ENCODE data around the gene UNC80. TPM values are rescaled to one million over a fixed set of nuclear protein-coding genes. Genes with fewer than 3 reads are reported as not detected.
A peak's percentile ranks its signal among the peaks of the same experiment; 100 is the strongest.

The UNC80 gene
- polyA plus RNA-seq, 1 donor: 2.5 TPM

DNA sequence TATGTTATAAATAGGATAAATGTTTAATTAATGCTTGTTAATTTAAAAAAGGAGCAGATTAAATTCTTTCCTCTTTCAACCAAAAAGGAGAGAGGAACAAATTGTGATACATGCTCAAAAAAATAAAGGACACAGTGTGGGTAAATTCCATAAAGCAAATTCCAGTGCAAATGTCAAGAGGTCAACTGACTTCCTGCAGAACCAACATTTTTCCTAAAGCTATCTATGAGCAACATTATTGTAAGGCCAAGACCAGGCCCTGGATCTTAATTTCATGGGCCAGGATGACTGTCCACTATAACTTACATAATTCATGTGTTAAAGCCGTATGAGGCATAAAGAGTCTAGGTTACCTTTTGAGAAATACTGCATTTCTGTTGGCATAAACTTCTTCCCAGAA, 136.9 kb downstream of the UNC80 start:
- no peak overlapping the region for H3K27ac ChIP-seq (ENCODE audit: low read length)
- no peaks in the 10 kb centered on the region for H3K4me1 ChIP-seq (ENCODE audit: control insufficient read depth, insufficient read depth, low read length)
- no peak for DNase-seq
- no peaks in the 10 kb centered on the region for H3K36me3 ChIP-seq (ENCODE audit: control insufficient read depth, insufficient read depth, low read length)
- no peak overlapping the region for H3K4me3 ChIP-seq (ENCODE audit: low read length)
- no peaks in the 10 kb centered on the region for H3K27me3 ChIP-seq (ENCODE audit: control insufficient read depth, insufficient read depth, low read length)
- 80% methylated on average over 1 of the region's 1 CpG for WGBS (ENCODE audit: insufficient coverage, low lambda C conversion rate)
- H3K9me3 ChIP-seq (ENCODE audit: control insufficient read depth, low read depth, low read length): no peaks in the 10 kb centered on the region

DNA sequence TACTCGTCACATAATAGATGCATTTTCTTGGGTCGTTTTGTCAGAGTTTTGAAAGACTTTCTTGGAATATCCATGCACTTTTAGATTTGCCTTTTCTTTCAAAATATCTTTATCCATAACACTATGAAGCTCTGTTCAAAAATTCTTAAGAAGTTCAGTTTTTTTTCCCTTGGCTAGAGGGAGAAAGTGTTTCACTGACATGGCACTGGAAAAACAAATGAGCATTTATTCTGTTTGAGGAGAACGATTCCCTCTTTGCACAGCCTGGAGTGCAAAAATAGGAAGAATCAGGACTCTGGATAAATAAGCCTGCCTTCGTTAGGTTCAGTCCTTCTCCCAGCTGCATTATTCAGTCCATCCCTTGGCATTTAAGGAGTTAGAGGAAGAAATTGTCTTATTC, 139.9 kb downstream of the UNC80 start:
- Histone ChIP-seq H3K36me3 (ENCODE audit: control insufficient read depth, insufficient read depth, low read length) (no peaks in the 10 kb centered on the region), H3K4me1 (ENCODE audit: control insufficient read depth, insufficient read depth, low read length) (no peaks in the 10 kb centered on the region), H3K27me3 (ENCODE audit: control insufficient read depth, insufficient read depth, low read length) (no peaks in the 10 kb centered on the region), H3K27ac (ENCODE audit: low read length) (no peak overlapping the region), H3K9me3 (ENCODE audit: control insufficient read depth, low read depth, low read length) (no peaks in the 10 kb centered on the region), H3K4me3 (ENCODE audit: low read length) (no peak overlapping the region)
- WGBS (ENCODE audit: insufficient coverage, low lambda C conversion rate): 80% methylated on average over 2 of the region's 4 CpGs
- DNase-seq: no peak

DNA sequence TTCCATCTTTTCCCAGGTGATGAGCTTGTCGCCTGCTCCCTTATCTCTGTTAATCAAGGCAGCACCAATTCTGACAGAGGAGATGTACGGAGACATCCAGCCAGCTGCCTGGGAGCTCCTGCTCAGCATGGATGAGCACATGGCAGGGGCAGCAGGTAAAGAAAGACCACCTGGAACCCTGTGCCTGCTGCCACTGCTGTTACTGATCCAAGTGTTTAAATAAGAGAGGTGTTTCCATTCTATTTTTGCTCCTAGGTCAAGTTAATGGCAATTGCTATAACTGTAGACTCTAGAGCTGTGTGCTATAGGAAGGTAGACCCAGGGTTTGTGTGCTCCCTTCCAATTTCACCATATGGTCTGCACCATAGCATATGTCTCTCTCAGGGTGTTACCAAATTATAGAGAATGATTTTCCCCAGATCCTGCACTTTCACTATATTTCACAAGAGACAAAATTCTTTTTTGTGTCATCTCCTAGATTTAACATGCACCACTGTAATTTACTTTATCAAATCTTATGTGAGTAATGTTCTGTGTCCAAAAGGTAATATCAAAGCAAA, 142.2 kb downstream of the UNC80 start:
- Histone ChIP-seq H3K4me1 (ENCODE audit: control insufficient read depth, insufficient read depth, low read length) (no peaks in the 10 kb centered on the region), H3K9me3 (ENCODE audit: control insufficient read depth, low read depth, low read length) (no peaks in the 10 kb centered on the region), H3K27ac (ENCODE audit: low read length) (no peak overlapping the region), H3K27me3 (ENCODE audit: control insufficient read depth, insufficient read depth, low read length) (no peaks in the 10 kb centered on the region), H3K4me3 (ENCODE audit: low read length) (no peak overlapping the region), H3K36me3 (ENCODE audit: control insufficient read depth, insufficient read depth, low read length) (no peaks in the 10 kb centered on the region)
- 100% methylated on average over 1 of the region's 2 CpGs for WGBS (ENCODE audit: insufficient coverage, low lambda C conversion rate)
- DNase-seq: no peak

DNA sequence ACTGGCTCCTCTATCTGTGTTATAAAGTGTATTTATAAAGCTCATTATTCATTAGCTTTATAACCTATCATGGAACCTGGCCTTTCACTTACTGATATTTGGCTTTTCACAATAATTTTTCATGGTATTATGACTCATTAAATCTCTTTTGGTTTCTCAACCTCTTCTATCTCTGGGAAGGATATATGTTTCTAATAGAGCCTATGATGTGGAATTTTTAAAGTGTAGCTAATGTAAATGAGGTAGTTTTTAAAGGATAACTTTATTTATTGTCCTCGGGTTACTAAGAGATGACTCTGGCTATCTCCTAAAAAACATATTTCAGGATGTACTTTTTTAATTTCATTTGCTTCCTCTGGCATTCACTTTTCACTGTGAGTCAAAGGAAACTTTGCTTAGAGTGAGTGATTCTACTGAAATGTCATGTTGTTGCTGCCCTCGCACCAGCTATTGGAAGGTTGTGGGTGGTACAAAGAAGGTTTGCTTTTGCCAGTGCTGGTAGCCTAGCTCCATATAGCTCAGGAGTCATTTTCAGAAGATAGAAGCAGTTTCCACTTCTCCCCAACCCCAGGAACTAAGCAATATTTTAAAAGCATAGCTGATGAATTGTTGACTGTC, 145.6 kb downstream of the UNC80 start:
- Histone ChIP-seq H3K27me3 (ENCODE audit: control insufficient read depth, insufficient read depth, low read length) (no peaks in the 10 kb centered on the region), H3K4me3 (ENCODE audit: low read length) (no peak overlapping the region), H3K27ac (ENCODE audit: low read length) (no peak overlapping the region), H3K4me1 (ENCODE audit: control insufficient read depth, insufficient read depth, low read length) (no peaks in the 10 kb centered on the region), H3K36me3 (ENCODE audit: control insufficient read depth, insufficient read depth, low read length) (no peaks in the 10 kb centered on the region), H3K9me3 (ENCODE audit: control insufficient read depth, low read depth, low read length) (no peaks in the 10 kb centered on the region)
- 86% methylated on average over 1 of the region's 2 CpGs for WGBS (ENCODE audit: insufficient coverage, low lambda C conversion rate)
- DNase-seq: no peak

DNA sequence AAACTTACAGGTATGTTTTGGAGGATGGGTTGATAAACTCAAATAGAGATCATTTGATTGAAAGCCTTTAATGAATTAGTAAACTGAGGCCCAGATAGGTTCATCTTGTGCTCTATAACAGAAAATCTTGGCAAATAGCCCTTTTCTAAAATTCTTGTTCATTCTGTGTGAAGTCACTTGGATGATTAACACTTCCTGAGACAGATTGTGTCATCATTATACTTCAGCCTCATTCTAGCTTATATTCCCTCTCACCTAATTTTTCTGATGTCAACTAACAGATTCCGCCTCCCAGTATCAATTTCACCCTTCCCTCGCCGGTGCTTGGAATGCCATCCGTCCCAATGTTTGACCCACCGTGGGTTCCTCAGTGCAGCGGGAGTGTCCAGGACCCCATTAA, 146.6 kb downstream of the UNC80 start:
- Histone ChIP-seq H3K9me3 (ENCODE audit: control insufficient read depth, low read depth, low read length) (no peaks in the 10 kb centered on the region), H3K27ac (ENCODE audit: low read length) (no peak overlapping the region), H3K4me1 (ENCODE audit: control insufficient read depth, insufficient read depth, low read length) (no peaks in the 10 kb centered on the region), H3K4me3 (ENCODE audit: low read length) (no peak overlapping the region), H3K36me3 (ENCODE audit: control insufficient read depth, insufficient read depth, low read length) (no peaks in the 10 kb centered on the region), H3K27me3 (ENCODE audit: control insufficient read depth, insufficient read depth, low read length) (no peaks in the 10 kb centered on the region)
- WGBS (ENCODE audit: insufficient coverage, low lambda C conversion rate): 100% methylated on average over 1 of the region's 6 CpGs
- DNase-seq: no peak

DNA sequence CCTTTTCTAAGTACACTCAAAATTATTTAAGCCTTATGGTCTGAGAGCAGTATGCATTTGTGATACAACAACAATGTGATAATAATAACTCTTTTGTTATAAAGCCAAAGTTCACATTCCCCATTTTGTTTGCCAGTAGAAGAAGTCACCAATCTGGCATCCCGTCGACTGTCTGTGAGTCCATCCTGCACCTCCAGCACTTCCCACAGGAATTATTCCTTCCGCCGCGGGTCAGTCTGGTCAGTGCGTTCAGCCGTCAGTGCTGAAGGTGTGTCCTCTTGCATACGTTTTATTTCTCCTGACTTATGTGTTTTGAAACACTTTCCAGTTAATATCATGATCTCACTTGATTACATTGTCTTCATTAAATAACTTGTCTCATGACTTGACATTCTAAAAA, 150.5 kb downstream of the UNC80 start:
- Histone ChIP-seq H3K36me3 (ENCODE audit: control insufficient read depth, insufficient read depth, low read length) (no peaks in the 10 kb centered on the region), H3K27me3 (ENCODE audit: control insufficient read depth, insufficient read depth, low read length) (no peaks in the 10 kb centered on the region), H3K27ac (ENCODE audit: low read length) (no peak overlapping the region), H3K4me1 (ENCODE audit: control insufficient read depth, insufficient read depth, low read length) (no peaks in the 10 kb centered on the region), H3K4me3 (ENCODE audit: low read length) (no peak overlapping the region), H3K9me3 (ENCODE audit: control insufficient read depth, low read depth, low read length) (no peaks in the 10 kb centered on the region)
- 63% methylated on average over 1 of the region's 8 CpGs for WGBS (ENCODE audit: insufficient coverage, low lambda C conversion rate)
- DNase-seq: no peak

DNA sequence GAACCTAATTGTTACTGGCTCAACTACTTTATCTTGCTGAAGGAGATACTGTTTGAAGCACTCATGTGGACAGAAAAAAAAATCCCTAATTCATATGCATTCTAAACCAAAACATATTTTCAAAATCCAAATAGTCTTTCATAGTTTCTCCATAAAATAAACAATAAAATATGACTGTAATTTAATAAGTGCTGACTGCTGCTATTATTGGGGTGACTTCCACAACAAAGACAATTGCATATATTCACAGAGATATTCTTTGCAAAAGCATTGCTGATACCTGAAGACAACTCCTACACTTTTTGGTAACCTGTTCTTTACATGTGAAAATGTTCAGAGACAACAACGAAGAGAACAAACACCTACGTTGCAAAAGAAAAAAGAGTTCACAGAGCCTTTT, 157.7 kb downstream of the UNC80 start:
- 100% methylated on average over 2 of the region's 2 CpGs for WGBS (ENCODE audit: insufficient coverage, low lambda C conversion rate)
- Histone ChIP-seq H3K27me3 (ENCODE audit: control insufficient read depth, insufficient read depth, low read length) (no peaks in the 10 kb centered on the region), H3K27ac (ENCODE audit: low read length) (no peak overlapping the region), H3K9me3 (ENCODE audit: control insufficient read depth, low read depth, low read length) (no peaks in the 10 kb centered on the region), H3K36me3 (ENCODE audit: control insufficient read depth, insufficient read depth, low read length) (no peaks in the 10 kb centered on the region), H3K4me1 (ENCODE audit: control insufficient read depth, insufficient read depth, low read length) (no peaks in the 10 kb centered on the region), H3K4me3 (ENCODE audit: low read length) (no peak overlapping the region)
- no peak for DNase-seq

DNA sequence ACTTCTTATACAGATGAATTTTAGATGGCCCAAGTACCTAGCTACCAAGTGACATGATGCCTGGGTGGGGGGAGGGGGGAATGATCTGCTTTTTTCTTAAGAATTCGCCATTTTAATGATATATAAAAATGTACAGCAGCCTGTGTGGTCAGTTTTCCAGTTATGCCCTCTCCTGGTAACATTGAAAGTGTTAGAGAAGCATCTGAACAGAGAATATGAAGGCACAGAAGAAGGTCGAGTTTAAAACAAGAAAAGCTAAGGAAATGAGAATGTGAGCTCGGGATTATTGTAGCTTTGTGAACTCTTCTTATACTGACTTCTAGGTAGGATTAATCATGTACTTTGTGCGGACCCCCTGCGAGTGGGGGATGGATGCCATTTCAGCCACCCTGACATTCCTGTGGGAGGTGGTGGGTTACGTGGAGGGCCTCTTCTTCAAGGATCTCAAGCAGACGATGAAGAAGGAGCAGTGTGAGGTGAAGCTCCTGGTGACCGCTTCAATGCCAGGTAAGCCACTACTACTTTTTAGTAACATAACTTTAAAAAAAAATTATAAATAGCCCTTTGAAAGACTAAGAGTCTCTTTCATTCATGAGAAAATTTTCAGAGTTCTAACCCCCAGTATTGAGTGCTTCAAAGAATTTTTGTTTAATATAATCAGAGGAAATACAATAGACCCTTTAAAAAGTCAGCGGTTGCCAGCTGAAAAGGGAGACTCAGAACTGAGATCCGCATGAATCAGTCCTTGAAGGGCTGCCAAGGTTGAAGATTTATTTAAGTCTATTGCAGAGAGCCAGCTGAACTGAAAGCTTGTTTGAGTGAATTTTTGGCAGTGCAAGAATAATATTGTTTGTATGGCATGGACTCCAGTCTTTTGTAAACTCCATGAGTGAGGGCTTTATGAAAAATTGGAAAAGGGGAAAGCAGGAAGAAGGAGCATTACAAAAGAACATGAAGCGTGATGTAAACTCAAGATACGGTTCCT, 162.2 kb downstream of the UNC80 start:
- no peaks in the 10 kb centered on the region for H3K4me1 ChIP-seq (ENCODE audit: control insufficient read depth, insufficient read depth, low read length)
- DNase-seq: peak in 1 of 2 donors; percentile 6
- no peaks in the 10 kb centered on the region for H3K27me3 ChIP-seq (ENCODE audit: control insufficient read depth, insufficient read depth, low read length)
- H3K27ac ChIP-seq (ENCODE audit: low read length): no peak overlapping the region
- H3K36me3 ChIP-seq (ENCODE audit: control insufficient read depth, insufficient read depth, low read length): no peaks in the 10 kb centered on the region
- no peaks in the 10 kb centered on the region for H3K9me3 ChIP-seq (ENCODE audit: control insufficient read depth, low read depth, low read length)
- no peak overlapping the region for H3K4me3 ChIP-seq (ENCODE audit: low read length)
- 76% methylated on average over 3 of the region's 12 CpGs for WGBS (ENCODE audit: insufficient coverage, low lambda C conversion rate)

DNA sequence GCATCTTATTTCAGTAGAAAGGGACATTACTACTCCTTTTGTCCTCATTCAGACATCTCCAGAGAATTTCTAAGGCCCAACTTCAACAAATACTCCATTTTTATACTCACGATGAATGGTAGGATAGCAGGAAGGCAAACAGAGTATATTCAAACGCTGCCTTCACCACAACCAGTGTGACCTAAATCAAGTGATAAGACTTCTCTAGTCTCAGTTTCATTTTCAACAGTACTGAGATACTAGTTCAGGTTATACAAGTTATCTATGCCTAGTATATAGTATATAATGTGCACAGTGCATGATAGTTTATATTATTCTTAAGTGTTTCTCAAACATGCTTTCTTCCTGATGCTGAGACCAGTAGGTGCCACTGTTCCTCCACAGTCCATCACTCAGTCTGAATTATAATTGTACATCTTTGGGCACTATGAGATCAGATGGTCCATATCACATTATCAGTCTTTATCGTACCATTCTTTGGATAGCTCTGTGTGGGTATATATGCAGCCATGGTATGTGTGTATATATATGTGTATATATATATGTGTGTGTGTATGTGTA, 164.6 kb downstream of the UNC80 start:
- WGBS (ENCODE audit: insufficient coverage, low lambda C conversion rate): 83% methylated on average over 1 of the region's 3 CpGs
- Histone ChIP-seq H3K36me3 (ENCODE audit: control insufficient read depth, insufficient read depth, low read length) (no peaks in the 10 kb centered on the region), H3K4me1 (ENCODE audit: control insufficient read depth, insufficient read depth, low read length) (no peaks in the 10 kb centered on the region), H3K27ac (ENCODE audit: low read length) (no peak overlapping the region), H3K27me3 (ENCODE audit: control insufficient read depth, insufficient read depth, low read length) (no peaks in the 10 kb centered on the region), H3K9me3 (ENCODE audit: control insufficient read depth, low read depth, low read length) (no peaks in the 10 kb centered on the region), H3K4me3 (ENCODE audit: low read length) (no peak overlapping the region)
- DNase-seq: no peak

DNA sequence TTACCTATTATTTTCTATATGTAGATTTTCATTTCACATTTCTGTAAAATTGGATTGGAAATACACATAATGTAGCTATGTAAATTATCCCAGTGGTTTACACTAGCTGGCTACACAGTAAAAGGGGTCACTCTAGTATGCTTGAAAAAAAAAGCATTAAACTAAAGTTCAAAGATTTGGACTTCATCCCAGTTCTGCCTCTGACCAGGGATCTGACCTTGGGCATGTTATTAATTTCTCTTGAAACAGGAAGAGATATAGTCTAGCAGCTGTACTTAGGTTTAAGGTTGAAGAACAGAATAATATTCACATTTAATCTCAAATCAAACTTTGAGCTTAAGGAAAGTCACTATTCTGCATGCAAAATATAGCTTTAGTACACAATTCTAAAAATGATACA, 166.3 kb downstream of the UNC80 start:
- Histone ChIP-seq H3K36me3 (ENCODE audit: control insufficient read depth, insufficient read depth, low read length) (no peaks in the 10 kb centered on the region), H3K27ac (ENCODE audit: low read length) (no peak overlapping the region), H3K4me1 (ENCODE audit: control insufficient read depth, insufficient read depth, low read length) (no peaks in the 10 kb centered on the region), H3K9me3 (ENCODE audit: control insufficient read depth, low read depth, low read length) (no peaks in the 10 kb centered on the region), H3K27me3 (ENCODE audit: control insufficient read depth, insufficient read depth, low read length) (no peaks in the 10 kb centered on the region), H3K4me3 (ENCODE audit: low read length) (no peak overlapping the region)
- no peak for DNase-seq

Data from large intestine (tissue), 3 donors.